Activated CD4-positive, CD25-positive, alpha-beta regulatory T cell treated with anti-CD3 and anti-CD28 coated beads, Interleukin-2, amount 50 U/mL, for 72 hours (primary cell): ENCODE results near the gene CCDC39.

Experiments
- DNase-seq: peaks from one replicate; pipeline ENCODE4 v3.0.0; 2021

CCDC39 gene

DNA sequence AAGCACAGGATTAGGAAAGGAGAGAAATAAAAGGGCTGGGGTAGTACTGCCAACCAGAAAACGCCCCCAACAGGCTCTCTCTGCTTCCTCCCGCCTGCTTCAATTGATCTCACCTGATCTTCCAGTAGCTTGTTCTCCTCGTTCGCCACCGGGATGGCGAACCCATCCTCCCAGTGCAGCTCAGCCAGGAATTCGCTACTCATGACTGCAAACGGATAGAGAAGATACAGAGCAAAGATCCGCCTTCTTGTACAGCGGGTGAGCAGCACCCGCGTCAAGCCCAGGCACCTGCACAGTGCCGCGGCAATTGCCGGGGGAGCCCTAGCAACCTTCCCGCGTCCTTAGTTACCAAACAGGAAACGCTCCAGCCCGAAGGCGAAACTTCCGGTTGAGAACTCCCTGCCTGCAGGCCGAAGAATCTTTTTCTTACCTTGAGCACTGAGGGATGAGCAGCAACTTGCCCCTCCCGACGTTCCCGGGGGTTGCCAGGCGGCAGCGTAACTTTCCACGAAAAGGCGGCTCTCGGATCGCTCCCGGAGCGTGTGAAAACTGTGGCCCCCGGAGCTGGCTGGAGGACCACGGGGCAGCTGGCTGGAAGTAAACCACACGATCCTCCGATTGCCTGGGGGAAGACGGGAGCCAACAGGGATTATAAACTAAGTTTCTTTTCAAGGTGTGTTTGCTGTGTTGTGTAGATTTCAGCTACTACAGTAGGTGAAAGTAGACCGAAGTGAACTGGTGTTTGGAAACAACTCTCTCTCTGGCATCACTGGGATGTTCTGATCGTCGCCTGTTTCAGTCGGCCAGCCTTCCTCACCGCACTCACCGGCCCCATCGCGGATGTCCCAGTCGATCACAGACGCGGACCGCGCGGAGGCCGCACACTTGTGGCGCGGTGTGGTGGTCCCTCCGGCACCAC, at the start of gene CCDC39:
Gene CCDC39 (minus strand): TSS at position 312 of the 919 bp plus-strand sequence. CDS start 109 bp downstream, at position 203.
- peak; percentile 63 for DNase-seq

GRCh38 chr3:180720012-180720411, 40.7 kb upstream of the CCDC39 start:
- no peak for DNase-seq

DNA sequence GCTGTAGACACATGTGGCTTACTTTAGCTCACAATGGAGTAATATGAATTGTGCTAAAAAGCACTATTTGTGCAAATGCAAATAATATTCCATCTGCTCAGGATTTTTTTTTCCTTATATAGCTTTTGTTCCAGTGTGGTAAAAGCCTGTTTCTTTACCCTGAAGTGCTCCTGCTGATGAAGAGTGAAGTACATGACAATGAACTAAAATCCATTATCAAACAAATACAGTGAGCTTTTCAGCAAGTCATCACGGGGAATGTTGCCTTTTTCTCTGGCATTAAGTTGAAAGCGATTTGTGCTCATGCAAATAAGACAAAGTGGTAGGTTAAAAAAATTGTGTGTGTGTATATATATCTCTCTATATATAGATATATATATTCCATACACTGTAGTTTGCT, 28.6 kb upstream of the CCDC39 start:
- no peak for DNase-seq

DNA sequence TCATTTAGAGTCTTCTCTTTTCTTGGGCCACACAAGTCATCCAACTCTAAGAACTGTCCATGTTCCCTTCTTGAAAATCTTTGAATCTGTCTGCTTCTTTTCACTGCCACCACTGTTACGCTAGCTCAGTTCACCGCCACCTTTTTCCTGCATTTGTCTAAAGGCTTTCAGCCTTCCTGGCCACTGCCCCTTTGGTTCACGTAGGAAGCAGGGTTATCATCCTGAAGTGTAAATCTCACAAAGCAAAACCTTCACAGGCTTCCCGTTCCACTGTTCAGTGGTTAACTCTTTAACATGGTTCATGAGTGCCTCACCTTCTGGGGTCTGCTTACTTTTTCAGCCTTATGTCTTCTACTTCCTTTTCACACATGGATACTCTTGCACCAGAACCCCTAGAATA, 26.3 kb upstream of the CCDC39 start:
- no peak for DNase-seq

DNA sequence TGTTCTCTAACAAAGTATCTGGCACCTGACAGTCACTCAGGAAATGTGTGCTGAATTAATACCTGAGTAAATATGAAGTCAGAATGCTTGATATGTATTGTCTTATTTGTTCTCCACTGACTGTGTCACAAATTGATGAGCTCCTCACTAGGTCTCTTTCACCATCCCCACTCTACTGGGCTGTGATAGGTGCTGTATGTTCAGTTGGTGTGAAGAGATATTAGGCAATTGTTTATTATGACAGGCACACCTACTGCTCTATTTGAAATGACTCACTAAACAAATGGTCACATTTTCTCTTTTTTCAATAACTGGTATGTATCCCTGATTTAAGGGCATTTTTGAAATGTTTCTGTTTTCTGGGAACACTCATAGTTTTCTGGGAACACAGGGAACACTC, 25.2 kb upstream of the CCDC39 start:
- no peak for DNase-seq

- no peak for DNase-seq
These were observed 21.7 kb upstream of the CCDC39 start for GRCh38 chr3:180700941-180701340.

- DNase-seq = no peak
These were observed 19.5 kb upstream of the CCDC39 start for GRCh38 chr3:180698760-180699270.

DNA sequence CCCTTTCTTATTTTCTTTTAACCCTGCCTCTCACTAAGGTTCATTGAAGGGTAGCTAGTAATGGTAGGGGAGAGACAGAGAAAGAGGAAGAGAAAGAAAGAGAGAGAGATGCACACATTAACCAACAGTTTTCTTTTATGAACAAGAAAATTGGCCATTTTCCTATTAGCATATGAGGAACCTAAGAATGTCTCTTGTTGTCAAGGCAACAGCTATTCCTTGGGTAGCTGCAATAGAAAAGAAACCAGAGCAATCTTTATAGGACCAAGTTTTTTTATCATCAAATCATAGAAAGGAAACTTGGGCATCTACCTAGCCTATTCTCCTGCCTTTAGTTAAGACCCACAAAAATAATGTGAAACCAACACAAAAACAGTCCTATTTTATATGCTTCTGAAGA, 15.0 kb upstream of the CCDC39 start:
- DNase-seq = no peak

DNA sequence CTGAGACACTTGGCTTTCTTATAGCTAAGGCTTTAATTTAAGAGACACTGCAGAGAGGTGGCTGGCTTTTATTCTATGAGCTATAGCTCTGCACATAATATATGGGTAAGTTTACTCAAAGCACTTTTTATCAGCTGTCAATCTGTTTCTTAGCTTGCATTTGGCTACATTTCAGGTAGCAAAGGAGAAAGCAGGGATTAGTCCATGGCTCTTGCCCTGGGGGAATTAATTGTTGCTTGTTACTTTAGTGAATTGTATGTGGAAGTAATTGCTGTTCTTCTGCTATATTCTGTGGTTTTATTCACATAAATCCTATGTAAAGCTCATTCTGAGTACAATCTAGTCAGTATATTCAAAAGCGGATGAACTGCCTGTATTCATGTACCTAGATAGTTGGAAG, 14.4 kb upstream of the CCDC39 start:
- DNase-seq = no peak

DNA sequence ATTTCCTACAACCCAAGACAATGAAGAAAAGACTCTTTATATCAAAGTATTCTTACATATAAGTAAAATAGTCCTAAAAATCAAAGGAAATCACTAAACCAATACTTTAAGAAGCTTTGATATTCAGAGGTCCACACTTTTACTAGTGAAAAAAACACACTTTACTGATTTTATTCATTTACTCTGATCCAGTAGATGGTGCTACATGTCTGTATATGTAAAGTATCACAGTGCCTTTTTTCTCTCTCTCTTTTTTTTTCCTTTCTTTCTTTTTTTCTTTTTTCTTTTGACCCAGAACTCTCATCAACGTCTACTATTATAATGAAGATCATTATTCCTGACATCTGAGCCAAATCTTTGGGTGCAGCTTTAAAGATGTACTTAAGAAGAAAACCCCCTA, 10.8 kb upstream of the CCDC39 start:
- no peak for DNase-seq

DNA sequence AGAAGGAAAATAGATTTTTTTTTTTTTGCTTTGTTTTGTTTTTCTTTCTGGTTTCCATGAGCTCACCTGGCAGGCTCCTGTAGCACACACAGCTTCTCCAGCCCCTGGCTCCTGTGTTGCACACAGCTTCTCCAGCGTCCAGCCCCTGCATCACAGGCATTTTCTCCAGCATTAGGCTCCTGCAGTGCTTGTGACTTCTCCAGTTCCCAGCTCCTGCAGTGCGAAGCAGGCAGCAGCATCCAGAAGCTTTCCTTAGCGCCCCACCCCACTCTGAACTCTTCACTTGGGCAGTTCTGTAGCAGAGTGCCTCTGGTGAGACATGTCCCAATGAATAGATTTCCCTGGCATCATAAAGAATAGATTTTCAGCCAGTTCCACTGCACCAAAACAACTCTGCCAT, 5.5 kb upstream of the CCDC39 start:
- DNase-seq = no peak

DNA sequence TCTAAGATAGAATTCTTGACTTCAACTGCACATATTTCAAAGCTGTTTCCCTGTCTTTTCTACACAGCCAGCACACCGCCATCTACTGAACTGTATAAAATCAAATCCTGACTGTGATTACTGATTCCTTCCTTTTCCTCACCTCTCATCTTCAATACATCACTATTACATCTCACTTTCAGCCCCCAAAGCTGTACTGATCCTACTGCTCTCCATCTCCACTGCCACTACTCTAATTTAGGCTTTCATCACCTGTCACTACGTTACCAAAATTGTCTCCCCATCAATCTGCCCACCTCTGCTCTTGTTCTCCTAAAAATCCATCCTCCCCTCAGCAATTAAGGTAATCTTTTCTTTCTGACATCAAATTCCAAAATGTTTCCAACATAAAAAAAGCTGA, 4.5 kb upstream of the CCDC39 start:
- DNase-seq = no peak

GRCh38 chr3:180680097-180680430, 775 bp upstream of the CCDC39 start:
- no peak for DNase-seq

DNA sequence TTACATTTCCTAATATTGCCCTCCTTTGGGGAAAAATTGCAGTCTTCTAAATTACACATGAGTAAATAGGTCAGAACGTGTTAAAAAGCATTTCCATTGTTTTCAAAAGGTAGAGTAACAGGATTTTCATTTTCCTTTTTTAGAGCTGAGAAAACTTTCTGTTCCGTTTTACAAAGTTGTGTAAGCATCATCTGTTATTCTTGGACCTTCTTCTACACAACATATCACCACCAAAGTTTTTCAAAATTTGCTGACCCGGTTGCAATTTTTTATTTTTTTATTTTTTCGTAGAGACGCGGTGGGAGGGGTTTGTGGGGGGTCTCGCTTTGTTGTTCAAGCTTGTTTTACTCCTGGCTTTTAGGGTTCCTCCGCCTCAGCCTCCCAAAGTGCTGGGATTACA, 1.1 kb downstream of the CCDC39 start:
- no peak for DNase-seq

GRCh38 chr3:180661444-180661843, 17.8 kb downstream of the CCDC39 start:
- DNase-seq = no peak

DNA sequence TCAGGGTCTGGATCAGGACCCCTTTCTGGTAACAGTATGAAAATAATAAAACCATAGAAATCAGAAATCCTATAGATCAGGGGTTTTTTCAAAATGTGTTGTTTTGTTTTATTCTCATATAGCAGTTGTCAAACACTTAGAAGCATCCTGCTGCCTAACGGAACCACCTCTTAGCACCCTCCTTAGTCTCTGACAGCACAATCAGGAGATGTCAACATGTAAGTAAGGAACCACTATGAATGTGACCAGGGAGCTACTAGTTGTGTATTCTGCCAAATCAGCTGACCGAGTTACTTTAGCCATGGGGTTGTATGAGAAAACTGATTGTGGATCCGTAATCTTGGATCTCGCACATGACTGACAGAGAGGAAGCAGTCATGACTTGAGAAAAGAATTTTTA, 22.2 kb downstream of the CCDC39 start:
- no peak for DNase-seq

- DNase-seq = no peak
These were observed 22.9 kb downstream of the CCDC39 start for GRCh38 chr3:180656406-180656805.

GRCh38 chr3:180646187-180646790, 33.0 kb downstream of the CCDC39 start:
- DNase-seq = no peak

DNA sequence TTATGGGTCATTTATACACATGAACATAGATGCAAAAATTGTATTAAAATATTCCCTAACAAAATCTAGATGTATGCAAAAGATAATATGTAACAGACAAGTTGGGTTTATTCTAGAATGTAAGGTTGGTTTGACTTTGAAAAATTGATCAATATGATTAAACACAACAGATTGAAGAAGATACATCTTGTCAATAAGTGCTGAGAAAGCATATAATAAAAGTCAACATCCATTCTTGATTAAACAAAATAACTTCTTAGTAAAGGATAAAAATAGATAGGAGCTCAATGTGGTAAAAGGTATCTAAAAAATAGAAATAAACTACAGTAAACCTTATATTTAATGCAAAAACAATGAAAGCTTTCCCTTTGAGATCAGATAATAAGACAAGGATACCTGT, 38.3 kb downstream of the CCDC39 start:
- no peak for DNase-seq

DNA sequence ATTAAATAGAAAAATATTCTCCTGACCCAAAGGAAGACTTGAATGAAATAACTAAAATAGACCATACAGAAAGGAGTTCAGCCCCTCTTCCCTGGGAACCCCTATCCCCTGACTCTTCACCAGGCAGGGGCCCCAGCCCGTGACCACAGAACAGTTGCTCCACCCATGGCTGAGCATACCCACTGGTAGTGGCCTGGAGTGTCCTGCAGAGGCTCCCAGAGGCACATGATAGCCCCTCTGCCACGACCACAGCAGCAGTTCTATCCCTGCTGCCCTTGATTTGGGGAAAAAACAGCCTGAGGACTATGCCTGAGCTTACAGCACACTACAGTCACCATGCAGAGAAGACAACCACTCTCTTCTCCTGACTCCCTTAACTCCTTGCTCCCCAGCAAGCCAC, 45.6 kb downstream of the CCDC39 start:
- no peak for DNase-seq

GRCh38 chr3:180631317-180631716, 48.0 kb downstream of the CCDC39 start:
- no peak for DNase-seq

- DNase-seq = no peak
These were observed 48.9 kb downstream of the CCDC39 start for GRCh38 chr3:180630371-180630770.

DNA sequence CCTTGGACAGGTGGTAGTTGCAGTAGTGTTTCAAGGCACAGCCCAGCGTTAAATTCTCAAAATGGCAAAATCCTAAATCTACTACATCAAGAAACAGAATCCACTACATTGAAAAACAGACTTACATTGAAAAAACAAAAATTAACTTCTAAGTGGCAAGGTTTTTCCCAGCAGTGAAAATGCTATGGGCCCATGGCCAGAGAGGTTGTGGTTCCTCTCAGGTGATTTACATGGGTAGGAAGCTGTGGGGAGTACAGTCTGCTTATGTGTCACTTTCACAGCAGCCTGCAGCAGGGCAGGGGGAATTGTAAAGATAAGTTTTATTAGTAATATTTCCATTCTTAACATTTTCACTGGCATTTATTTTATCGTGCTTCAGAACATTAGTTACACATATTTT, 52.4 kb downstream of the CCDC39 start:
- DNase-seq = no peak

DNA sequence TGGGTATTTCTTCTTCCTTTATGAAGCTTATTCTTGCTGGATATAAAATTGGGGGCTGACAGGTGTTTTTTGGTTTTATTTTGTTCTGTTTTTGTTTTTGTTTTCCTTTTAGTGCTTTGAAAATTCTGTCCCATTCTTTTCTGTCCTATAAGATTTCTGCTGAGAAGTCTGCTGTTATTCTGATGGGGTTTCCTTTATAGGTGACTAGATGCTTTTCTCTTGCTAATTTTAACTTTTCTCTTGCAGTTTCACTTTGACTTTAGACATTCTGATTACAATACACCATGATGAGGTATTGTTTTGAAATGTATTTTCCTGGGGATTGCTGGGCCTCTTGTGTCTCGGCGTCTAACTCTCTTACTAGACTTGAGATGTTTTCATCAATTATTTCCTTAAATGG, 54.6 kb downstream of the CCDC39 start:
- DNase-seq = no peak

GRCh38 chr3:180619723-180620122, 59.6 kb downstream of the CCDC39 start:
- DNase-seq = no peak
